Upper lobe of left lung (tissue), 4 donors: ENCODE results near the gene NANOS2.

Experiments
- CTCF ChIP-seq, 6 experiments: fragments of 450-650 bp in 4 of 6; fragments of 200-600 bp in 2 of 6; sonication (generic) in 2 of 6; IDR thresholded peaks; one replicate each; pipeline ENCODE4 v1.5.1; 2016 to 2019; ENCODE audit warnings: antibody characterized with exemption in 6 of 6
- EP300 ChIP-seq, 4 donors: sonication (generic); formaldehyde crosslinking; IDR thresholded peaks; one replicate each; pipeline ENCODE4 v1.5.1; 2017; ENCODE audit warnings: antibody characterized with exemption in 4 of 4, control low read depth in 2 of 4

GRCh38 chr19:45885556-45886426 lies 28.8 kb downstream of the NANOS2 start, which contains the start of gene IRF2BP1:
- TF ChIP-seq CTCF (IDR thresholded peaks at IDR 0.05) (peak in 5 of 6 experiments; percentile 4 to 33 (median 23)), EP300 (IDR thresholded peaks at IDR 0.05) (no peak)
